ENCODE measurements around the gene FRMD1.
A peak's percentile ranks its signal among the peaks of the same experiment; 100 is the strongest.

Gene FRMD1

GRCh38 chr6:168075787-168076202, 3.2 kb downstream of the FRMD1 start:
- DNase-seq = no peak

- DNase-seq = no peak
Observed at GRCh38 chr6:168075216-168075615, 3.8 kb downstream of the FRMD1 start.

GRCh38 chr6:168073937-168074730, 4.9 kb downstream of the FRMD1 start:
- DNase-seq = no peak

GRCh38 chr6:168072730-168073129, 6.3 kb downstream of the FRMD1 start:
- no peak for DNase-seq

GRCh38 chr6:168072261-168072660, 6.8 kb downstream of the FRMD1 start:
- no peak for DNase-seq

GRCh38 chr6:168071620-168072019, 7.4 kb downstream of the FRMD1 start:
- peak; percentile 49 for DNase-seq

GRCh38 chr6:168070804-168071203, 8.2 kb downstream of the FRMD1 start:
- no peak for DNase-seq

GRCh38 chr6:168067081-168067759, 11.8 kb downstream of the FRMD1 start:
- DNase-seq = no peak

GRCh38 chr6:168064226-168064807, 14.7 kb downstream of the FRMD1 start:
- no peak for DNase-seq

GRCh38 chr6:168063431-168063830, 15.6 kb downstream of the FRMD1 start:
- no peak for DNase-seq

- peak; percentile 27 for DNase-seq
Observed at GRCh38 chr6:168062346-168063289, 16.4 kb downstream of the FRMD1 start.

GRCh38 chr6:168061269-168062210, 17.5 kb downstream of the FRMD1 start:
- DNase-seq = peak; percentile 96

GRCh38 chr6:168060521-168060931, 18.5 kb downstream of the FRMD1 start:
- DNase-seq = peak; percentile 86

GRCh38 chr6:168058691-168059551, 20.1 kb downstream of the FRMD1 start:
- DNase-seq = no peak

- DNase-seq = no peak
Observed at GRCh38 chr6:168057836-168058235, 21.2 kb downstream of the FRMD1 start.

GRCh38 chr6:168056892-168057527, 22.0 kb downstream of the FRMD1 start:
- no peak for DNase-seq

- no peak for DNase-seq
Observed at GRCh38 chr6:168055696-168056489, 23.1 kb downstream of the FRMD1 start.

GRCh38 chr6:168054765-168055560, 24.0 kb downstream of the FRMD1 start:
- DNase-seq = no peak
